ENCODE measurements around the gene TTLL6. TPM values are rescaled to one million over a fixed set of nuclear protein-coding genes. Genes with fewer than 3 reads are reported as not detected.

TTLL6 gene
- polyA plus RNA-seq, 2 of the 4 experiments (the other 2 are of a cell fraction) = 1.6 to 7.8 TPM

DNA sequence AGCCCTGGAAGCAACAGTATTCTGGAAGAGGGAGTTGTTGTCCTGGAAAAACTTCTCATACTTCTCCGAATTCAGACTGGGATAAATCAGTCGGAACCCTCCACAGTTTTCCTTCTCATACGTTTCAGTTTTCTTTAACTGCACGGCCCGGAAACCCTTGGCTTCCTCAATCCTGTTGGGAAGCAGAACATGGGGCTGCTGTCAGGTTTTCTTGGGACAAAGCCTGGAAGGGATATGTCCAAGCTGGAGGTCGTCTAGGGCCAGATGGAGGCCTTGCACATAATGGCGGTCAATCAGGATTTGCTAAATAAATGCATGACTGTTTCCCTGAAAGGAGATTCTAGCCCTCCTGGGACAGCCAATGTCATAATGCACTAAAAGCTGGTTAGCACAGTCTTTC is 29.2 kb downstream of the TTLL6 start:
- 81% methylated on average over 7 of the region's 7 CpGs for WGBS (ENCODE audit: missing lambda C conversion rate)

DNA sequence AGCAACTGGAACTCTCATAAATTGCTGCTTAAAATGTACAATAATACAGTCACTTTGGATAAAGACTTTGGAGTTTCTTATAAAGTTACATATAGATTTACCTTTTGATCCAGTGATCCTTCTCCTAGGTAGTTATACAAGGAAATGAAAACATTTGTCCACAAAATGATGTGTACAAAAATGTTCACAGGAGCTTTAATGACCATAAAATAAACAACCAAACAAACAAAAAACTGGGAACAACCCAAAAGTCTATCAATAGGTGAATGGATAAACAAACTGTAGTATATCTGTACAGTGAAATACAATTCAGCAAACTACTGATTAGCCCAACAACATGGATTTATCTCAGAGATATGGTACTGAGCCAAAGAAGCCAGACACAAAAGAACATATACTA is 37.6 kb downstream of the TTLL6 start:
- POLR2A ChIA-PET = interaction anchor here (0.7 kb wide), 1 partner anchor 101 kb away, joined by 5 read pairs; no protein-coding TSS in a partner anchor
- DNase-seq (ENCODE audit: low read depth in 1 of 2, low spot score in 1 of 2) (no peak), FAIRE-seq (no peak), ATAC-seq (no peak)
- Histone ChIP-seq H3K4me3 (no peak overlapping the region), H3K4me2 (no peak overlapping the region), H3K27ac (no peak overlapping the region), H3K9me3 (peaks cover 11% of the 10 kb centered on the region; the same call in 1 of the 3 replicates), H3K4me1 (no peaks in the 10 kb centered on the region)
- no peak for TF ChIP-seq NPAS2 (CRISPR knock-in tag; IDR thresholded peaks at IDR 0.05; ENCODE audit: borderline replicate concordance)
- TF ChIP-seq JUNB (IDR thresholded peaks at IDR 0.05) = no peak
- TF ChIP-seq BCL3 (IDR thresholded peaks at IDR 0.05) = no peak
- no peak for TF ChIP-seq NFE2L2 (conservative IDR thresholded peaks at IDR 0.05; ENCODE audit: low read length)
- TF ChIP-seq SREBF2 (IDR thresholded peaks at IDR 0.05) = no peak
- TF ChIP-seq TFCP2L1 (CRISPR knock-in tag; IDR thresholded peaks at IDR 0.05) = no peak
- TF ChIP-seq, protein P1, sequence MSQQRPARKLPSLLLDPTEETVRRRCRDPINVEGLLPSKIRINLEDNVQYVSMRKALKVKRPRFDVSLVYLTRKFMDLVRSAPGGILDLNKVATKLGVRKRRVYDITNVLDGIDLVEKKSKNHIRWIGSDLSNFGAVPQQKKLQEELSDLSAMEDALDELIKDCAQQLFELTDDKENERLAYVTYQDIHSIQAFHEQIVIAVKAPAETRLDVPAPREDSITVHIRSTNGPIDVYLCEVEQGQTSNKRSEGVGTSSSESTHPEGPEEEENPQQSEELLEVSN (IDR thresholded peaks at IDR 0.05; ENCODE audit: borderline replicate concordance, low read depth) = no peak
- TF ChIP-seq, protein P2, sequence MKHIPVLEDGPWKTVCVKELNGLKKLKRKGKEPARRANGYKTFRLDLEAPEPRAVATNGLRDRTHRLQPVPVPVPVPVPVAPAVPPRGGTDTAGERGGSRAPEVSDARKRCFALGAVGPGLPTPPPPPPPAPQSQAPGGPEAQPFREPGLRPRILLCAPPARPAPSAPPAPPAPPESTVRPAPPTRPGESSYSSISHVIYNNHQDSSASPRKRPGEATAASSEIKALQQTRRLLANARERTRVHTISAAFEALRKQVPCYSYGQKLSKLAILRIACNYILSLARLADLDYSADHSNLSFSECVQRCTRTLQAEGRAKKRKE (CRISPR knock-in tag; IDR thresholded peaks at IDR 0.05; ENCODE audit: low read depth) = no peak
- TF ChIP-seq, protein P3, sequence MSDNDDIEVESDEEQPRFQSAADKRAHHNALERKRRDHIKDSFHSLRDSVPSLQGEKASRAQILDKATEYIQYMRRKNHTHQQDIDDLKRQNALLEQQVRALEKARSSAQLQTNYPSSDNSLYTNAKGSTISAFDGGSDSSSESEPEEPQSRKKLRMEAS (IDR thresholded peaks at IDR 0.05) = no peak
- no peak for TF ChIP-seq TP53 (CRISPR knock-in tag; IDR thresholded peaks at IDR 0.05)
- no peak for TF ChIP-seq CEBPB (IDR thresholded peaks at IDR 0.05)
- TF ChIP-seq FOXS1 (CRISPR knock-in tag; IDR thresholded peaks at IDR 0.05) = no peak
- TF ChIP-seq HOXB5 (CRISPR knock-in tag; IDR thresholded peaks at IDR 0.05) = no peak
- TF ChIP-seq HEYL (CRISPR knock-in tag; IDR thresholded peaks at IDR 0.05) = no peak
- TF ChIP-seq ESRRA (IDR thresholded peaks at IDR 0.05; ENCODE audit: borderline replicate concordance, low read length) = no peak
- TF ChIP-seq HOXA7 (CRISPR knock-in tag; IDR thresholded peaks at IDR 0.05) = no peak
- no peak for TF ChIP-seq HDAC2 (IDR thresholded peaks at IDR 0.05)
- no peak for TF ChIP-seq MAZ (IDR thresholded peaks at IDR 0.05; ENCODE audit: borderline replicate concordance, low read depth, low read length)
- CTCF ChIA-PET = interaction anchor here (0.7 to 2.7 kb wide), 6 partner anchors 10 to 55 kb away, joined by 4 to 11 read pairs (median 8); no protein-coding TSS in a partner anchor

More for the DNA sequence above, 29.2 kb downstream of the TTLL6 start:
- no peak for DNase-seq (ENCODE audit: low read depth in 1 of 2, low spot score in 1 of 2)
- FAIRE-seq = no peak
- Histone ChIP-seq H3K4me3 (no peak overlapping the region), H3K9me3 (no peaks in the 10 kb centered on the region), H3K4me2 (no peak overlapping the region), H3K27ac (no peak overlapping the region), H3K4me1 (peaks cover 24% of the 10 kb centered on the region)
- no peak for ATAC-seq
- POLR2A ChIA-PET = no interaction called here
- CTCF ChIA-PET = interaction anchor here (1.9 to 70.2 kb wide), 9 partner anchors 11 to 151 kb away, joined by 5 to 3251 read pairs (median 91); partner anchors contain the start of genes ATP5MC1, CALCOCO2, HOXB13 and PRAC1
- no peak for TF ChIP-seq FOXS1 (CRISPR knock-in tag; IDR thresholded peaks at IDR 0.05)
- TF ChIP-seq TFCP2L1 (CRISPR knock-in tag; IDR thresholded peaks at IDR 0.05) = no peak
- no peak for TF ChIP-seq JUN (IDR thresholded peaks at IDR 0.05)
- TF ChIP-seq HDAC2 (IDR thresholded peaks at IDR 0.05) = no peak
- TF ChIP-seq JUNB (IDR thresholded peaks at IDR 0.05) = no peak
- TF ChIP-seq, protein P2 (CRISPR knock-in tag; IDR thresholded peaks at IDR 0.05; ENCODE audit: low read depth) = no peak
- no peak for TF ChIP-seq CHD4 (IDR thresholded peaks at IDR 0.05; ENCODE audit: borderline replicate concordance)
- no peak for TF ChIP-seq ESRRA (IDR thresholded peaks at IDR 0.05; ENCODE audit: borderline replicate concordance, low read length)
- no peak for TF ChIP-seq BHLHE40 (IDR thresholded peaks at IDR 0.05; ENCODE audit: low read depth, low read length)
- TF ChIP-seq NFE2L2 (conservative IDR thresholded peaks at IDR 0.05; ENCODE audit: low read length) = no peak
- no peak for TF ChIP-seq HOXA7 (CRISPR knock-in tag; IDR thresholded peaks at IDR 0.05)
